K562 (cell line): ENCODE results near the gene FRMD5. TPM values are rescaled to one million over a fixed set of nuclear protein-coding genes. Genes with fewer than 3 reads are reported as not detected.

ENCODE experiments used
- ATAC-seq: fragments of 200-7000 bp; cut with Tn5 transposase; 3 replicates; pipeline ENCODE4 v1.9.1; 2020; ENCODE audit warnings: moderate library complexity
- BruUV-seq: library from RNA; stranded (reverse); fragments of 400-500 nt; replicated peaks from 2 replicates; lab custom pipeline; 2021; lab: Mats Ljungman, UMichigan
- CTCF ChIA-PET: fragments of 300-600 bp; formaldehyde crosslinking; extraction: SDS; loops from one replicate; lab custom pipeline; 2021; ENCODE audit warnings: low intra/inter-chr PET ratio; lab: Yijun Ruan, JAX
- POLR2A ChIA-PET: fragments of 300-600, 350-650 bp; sonication (Branson Sonifier 250); formaldehyde crosslinking; extraction: SDS; loops from one replicate; lab custom pipeline; 2021; ENCODE audit warnings: antibody characterized with exemption, inconsistent platforms; lab: Yijun Ruan, JAX
- DNase-seq, 4 experiments: peaks; one replicate each; pipeline versions ENCODE4 v3.0.0 to v3.0.0-alpha.2; 2011 to 2018; ENCODE audit warnings: low spot score in 3 of 4, mixed read lengths in 3 of 4; ENCODE audit errors: extremely low read depth in 1 of 4
- FAIRE-seq: peaks from 2 replicates; lab custom pipeline; 2011; peaks lifted over from hg19 to GRCh38; lab: Jason Lieb, UNC
- H2AFZ ChIP-seq: 2 replicates; pipeline ENCODE4 v1.6.0; 2011; ENCODE audit warnings: low read depth, low read length, control low read depth, inconsistent platforms
- H3K27ac ChIP-seq: fragments of 200-600 bp; 3 replicates; pipeline ENCODE4 v1.8.0; 2011; ENCODE audit warnings: low read depth, mild to moderate bottlenecking, control low read depth, inconsistent platforms, low read length, moderate library complexity, mixed read lengths; ENCODE audit errors: extremely low read depth
- H3K27me3 ChIP-seq, 2 experiments: fragments of 300-600 bp in 1 of 2; 2 replicates in 1 of 2; 3 replicates in 1 of 2; pipeline versions ENCODE4 v1.6.0 to v1.8.0; 2011; ENCODE audit warnings: inconsistent platforms in 2 of 2, low read length in 2 of 2, mild to moderate bottlenecking in 1 of 2, mixed read lengths in 1 of 2, moderate library complexity in 1 of 2; ENCODE audit not compliant: control insufficient read depth in 2 of 2, insufficient read depth in 2 of 2
- H3K36me3 ChIP-seq: fragments of 300-600 bp; 3 replicates; pipeline ENCODE4 v1.8.0; 2011; ENCODE audit warnings: mild to moderate bottlenecking, low read length, inconsistent platforms; ENCODE audit not compliant: control insufficient read depth, insufficient read depth
- H3K4me1 ChIP-seq, 2 experiments: fragments of 200-600 bp in 1 of 2; replicated peaks in 1 of 2; 2 replicates in 1 of 2; 3 replicates in 1 of 2; pipeline versions ENCODE4 v1.5.1 to v1.8.0; 2011; ENCODE audit warnings: inconsistent platforms in 2 of 2, low read length in 2 of 2, mild to moderate bottlenecking in 1 of 2, mixed read lengths in 1 of 2, moderate library complexity in 1 of 2; ENCODE audit not compliant: control insufficient read depth in 2 of 2, insufficient read depth in 2 of 2
- H3K4me2 ChIP-seq: 2 replicates; pipeline ENCODE4 v1.6.1; 2011; ENCODE audit warnings: low read length, control low read depth, inconsistent platforms, mixed read lengths; ENCODE audit not compliant: insufficient read depth
- H3K4me3 ChIP-seq: fragments of 200-600 bp; sonication (generic), shearing (Covaris generic); 2 replicates; pipeline ENCODE4 v1.5.1; 2016; ENCODE audit warnings: control low read depth, inconsistent platforms
- H3K79me2 ChIP-seq: fragments of 200-600 bp; 3 replicates; pipeline ENCODE4 v1.8.0; 2011; ENCODE audit warnings: low read length, inconsistent platforms; ENCODE audit not compliant: control insufficient read depth, insufficient read depth
- H3K9ac ChIP-seq, 2 experiments: 2 replicates each; pipeline versions ENCODE4 v1.6.0 to v1.6.1; 2011; ENCODE audit warnings: low read depth in 2 of 2, low read length in 2 of 2, control low read depth in 1 of 2, inconsistent platforms in 1 of 2, mild to moderate bottlenecking in 1 of 2, mixed read lengths in 1 of 2; ENCODE audit not compliant: insufficient read depth in 1 of 2
- H3K9me1 ChIP-seq: one replicate; pipeline ENCODE4 v1.6.0; 2011; ENCODE audit warnings: inconsistent platforms, mild to moderate bottlenecking, low read length, moderate library complexity; ENCODE audit not compliant: control insufficient read depth, insufficient read depth
- H3K9me3 ChIP-seq: replicated peaks from 2 replicates; pipeline ENCODE4 v1.5.1; 2011; ENCODE audit warnings: low read depth, low read length, inconsistent platforms; ENCODE audit not compliant: control insufficient read depth, insufficient read depth
- H4K20me1 ChIP-seq: replicated peaks from 2 replicates; pipeline ENCODE4 v1.6.1; 2011; ENCODE audit warnings: low read length, inconsistent platforms, mixed read lengths; ENCODE audit not compliant: control insufficient read depth, insufficient read depth
- DLX4 ChIP-seq: fragments of 250-450 bp; sonication (Bioruptor Pico); IDR thresholded peaks from 2 replicates; pipeline ENCODE4 v1.6.1; 2021; ENCODE audit warnings: mild to moderate bottlenecking
- TAF9B ChIP-seq: fragments of 450-650 bp; IDR thresholded peaks from 2 replicates; pipeline ENCODE4 v1.6.1; 2018; ENCODE audit warnings: mild to moderate bottlenecking; ENCODE audit not compliant: partially characterized antibody
- ZNF740 ChIP-seq, 3 experiments: fragments of 200-800 bp in 1 of 3; sonication (Bioruptor generic) in 1 of 3; sonication (generic) in 1 of 3; formaldehyde crosslinking in 1 of 3; IDR thresholded peaks; 2 replicates each; pipeline versions ENCODE4 v1.6.1 to v1.8.0; 2016 to 2022; ENCODE audit warnings: mild to moderate bottlenecking in 2 of 3, missing compliant biosample characterization in 2 of 3, missing genetic modification characterization in 2 of 3, missing genetic modification reagents in 1 of 3
- ZNF830 ChIP-seq: fragments of 250-450 bp; sonication (Bioruptor Pico); IDR thresholded peaks from 2 replicates; pipeline ENCODE4 v1.5.0; 2021; ENCODE audit warnings: mild to moderate bottlenecking
- WGBS: fragments of 100-300 bp; shearing (Covaris generic); methylation state at CpG from one replicate; pipeline ENCODE4 v1.1.6; 2016; ENCODE audit warnings: low coverage, mixed read lengths; ENCODE audit not compliant: insufficient coverage; ENCODE audit errors: missing lambda C conversion rate; 5-methylcytosine and 5-hydroxymethylcytosine counted together
- in situ Hi-C: fragments of 300-500 bp; cut with MboI; formaldehyde crosslinking; loops from 4 replicates; pipeline ENCODE4 v1.15.0; 2018; ENCODE audit warnings: inconsistent platforms, mixed read lengths
- intact Hi-C: fragments of 100-400 bp; cut with micrococcal nuclease; formaldehyde crosslinking; loops from 2 replicates; pipeline ENCODE4 v1.14.2; 2022
- polyA plus RNA-seq, 8 experiments: library from polyadenylated mRNA; depleted of rRNA in 4 of 8; stranded (reverse) in 5 of 8; unstranded in 3 of 8; fragments of >200 nt; fragmentation: Nextera tagmentation in 2 of 8; fragmentation: Illumina TruSeq in 1 of 8; extraction: Ambion mirVana in 2 of 8; extraction: Trizol in 1 of 8; gene quantifications; 2 replicates each; pipeline versions ENCODE4 v1.2.1 to v1.2.3, GENCODE V29; 2011 to 2014; ENCODE audit warnings: inconsistent platforms in 1 of 8, missing spikeins in 1 of 8
- total RNA-seq, 7 experiments: library from RNA; depleted of rRNA in 6 of 7; stranded (reverse); fragments of >200 nt in 6 of 7; fragmentation: Illumina TruSeq in 2 of 7; extraction: Trizol in 2 of 7; gene quantifications; 2 replicates each; pipeline versions ENCODE4 v1.2.1 to v1.2.3, GENCODE V29; 2011 to 2021; ENCODE audit warnings: low replicate concordance in 1 of 7

The FRMD5 gene
- total and polyA plus RNA-seq, 9 of the 15 experiments (the other 6 are each of a cell fraction or from before 2014, with no cell fraction given): 0.13 to 0.38 TPM; not detected in 7

- Histone ChIP-seq H4K20me1 (no peaks in the 10 kb centered on the region), H3K9me3 (no peaks in the 10 kb centered on the region), H3K9ac (no peak overlapping the region), H3K27me3 (peaks cover 0 to 10% of the 10 kb centered on the region in 2 experiments; a peak in 2 of 5 replicates), H3K9me1 (no peaks in the 10 kb centered on the region), H3K4me3 (no peak overlapping the region), H3K4me1 (no peaks in the 10 kb centered on the region), H3K36me3 (no peaks in the 10 kb centered on the region), H3K4me2 (no peak overlapping the region), H3K79me2 (no peaks in the 10 kb centered on the region), H3K27ac (no peak overlapping the region), H2AFZ (no peak overlapping the region)
- DNase-seq: no peak
- FAIRE-seq: no peak
- TF ChIP-seq ZNF830 (CRISPR knock-in tag): no peak
- TF ChIP-seq ZNF740 (CRISPR knock-in tag; IDR thresholded peaks at IDR 0.05): no peak
- no peak for TF ChIP-seq ZNF740 (tag; IDR thresholded peaks at IDR 0.05)
- TF ChIP-seq TAF9B: no peak
- TF ChIP-seq DLX4 (CRISPR knock-in tag): no peak
- no TSS peak for BruUV-seq
- CTCF ChIA-PET: no interaction called here
- POLR2A ChIA-PET: no interaction called here
- no peak for ATAC-seq
- in situ Hi-C loops (no loop called here), intact Hi-C loops (no loop called here)
- WGBS: 6% methylated on average over 1 of the region's 1 CpG
Observed at GRCh38 chr15:44157679-44158078, 37.4 kb downstream of the FRMD5 start.
